IPS DF 4.7 (cell line): ENCODE measurements around the gene RAB6A.

Experiments used
- DNase-seq: peaks from one replicate; pipeline ENCODE4 v3.0.0-alpha.2; 2013; ENCODE audit warnings: low spot score; ENCODE audit errors: extremely low read depth

RAB6A gene

GRCh38 chr11:73629907-73630306 is 131.0 kb downstream of the RAB6A start:
- DNase-seq: no peak

GRCh38 chr11:73625696-73626318 is 135.1 kb downstream of the RAB6A start:
- DNase-seq: peak; percentile 46
